GM12878 (cell line): ENCODE data around the gene RBM26. TPM values are rescaled to one million over a fixed set of nuclear protein-coding genes. Genes with fewer than 3 reads are reported as not detected.

ENCODE experiments used
- ATAC-seq: fragments of 200-7000 bp; cut with Tn5 transposase; 3 replicates; pipeline ENCODE4 v1.9.1; 2020; ENCODE audit warnings: mild to moderate bottlenecking, moderate library complexity
- BruUV-seq: library from RNA; stranded (reverse); fragments of 400-500 nt; replicated peaks from 2 replicates; lab custom pipeline; 2021; lab: Mats Ljungman, UMichigan
- CTCF ChIA-PET: fragments of 300-600 bp; sonication (Branson Sonifier 250); formaldehyde crosslinking; extraction: SDS; loops from one replicate; lab custom pipeline; 2021; ENCODE audit warnings: inconsistent platforms; lab: Yijun Ruan, JAX
- POLR2A ChIA-PET: fragments of 350-600 bp; formaldehyde crosslinking; extraction: SDS; loops from one replicate; lab custom pipeline; 2021; ENCODE audit warnings: inconsistent platforms; lab: Charles Lee
- RAD21 ChIA-PET: fragments of 300-600 bp; sonication (Branson Sonifier 250); formaldehyde crosslinking; loops from one replicate; lab custom pipeline; 2023; ENCODE audit warnings: antibody characterized with exemption; ENCODE audit not compliant: unreplicated experiment; lab: Charles Lee
- SMC1A ChIA-PET: fragments of 300-600 bp; sonication (Branson Sonifier 250); formaldehyde crosslinking; loops from one replicate; lab custom pipeline; 2023; ENCODE audit not compliant: unreplicated experiment, uncharacterized antibody; lab: Charles Lee
- DNase-seq: peaks from one replicate; pipeline ENCODE4 v3.0.0-alpha.2; 2011; ENCODE audit warnings: low read depth, low spot score
- FAIRE-seq: peaks from 3 replicates; lab custom pipeline; 2011; peaks lifted over from hg19 to GRCh38; lab: Jason Lieb, UNC
- H2AFZ ChIP-seq: 2 replicates; pipeline ENCODE4 v1.6.0; 2011; ENCODE audit warnings: low read depth, low read length, control low read depth; ENCODE audit not compliant: control insufficient read depth
- H3K27ac ChIP-seq: 2 replicates; pipeline ENCODE4 v1.5.1; 2011; ENCODE audit warnings: control low read depth; ENCODE audit not compliant: control insufficient read depth, insufficient read depth
- H3K27me3 ChIP-seq, 2 experiments: replicated peaks in 1 of 2; 2 replicates each; pipeline versions ENCODE4 v1.6.0 to v1.6.1; 2011; ENCODE audit warnings: low read length in 1 of 2; ENCODE audit not compliant: control insufficient read depth in 2 of 2, insufficient read depth in 2 of 2
- H3K36me3 ChIP-seq, 2 experiments: 2 replicates each; pipeline ENCODE4 v1.5.1; 2011; ENCODE audit warnings: low read length in 1 of 2; ENCODE audit not compliant: control insufficient read depth in 2 of 2, insufficient read depth in 2 of 2
- H3K4me1 ChIP-seq: 2 replicates; pipeline ENCODE4 v1.6.1; 2011; ENCODE audit warnings: mild to moderate bottlenecking, low read length, moderate library complexity, mixed read lengths; ENCODE audit not compliant: control insufficient read depth, insufficient read depth
- H3K4me2 ChIP-seq: 2 replicates; pipeline ENCODE4 v1.6.0; 2011; ENCODE audit warnings: control low read depth; ENCODE audit not compliant: control insufficient read depth, insufficient read depth
- H3K4me3 ChIP-seq: fragments of 200-600 bp; sonication (generic); 2 replicates; pipeline ENCODE4 v1.5.1; 2016
- H3K79me2 ChIP-seq: 2 replicates; pipeline ENCODE4 v1.6.0; 2011; ENCODE audit warnings: low read length; ENCODE audit not compliant: control insufficient read depth, insufficient read depth
- H3K9ac ChIP-seq: 2 replicates; pipeline ENCODE4 v1.8.0; 2011; ENCODE audit warnings: low read length, control low read depth, mixed read lengths; ENCODE audit not compliant: control insufficient read depth, insufficient read depth
- H3K9me3 ChIP-seq: replicated peaks from 3 replicates; pipeline ENCODE4 v1.5.1; 2011; ENCODE audit warnings: mild to moderate bottlenecking, low read length; ENCODE audit not compliant: control insufficient read depth, insufficient read depth
- H4K20me1 ChIP-seq: 2 replicates; pipeline ENCODE4 v1.6.0; 2011; ENCODE audit not compliant: control insufficient read depth, insufficient read depth
- BRCA1 ChIP-seq: IDR thresholded peaks from 2 replicates; pipeline ENCODE4 v1.6.1; 2011; ENCODE audit warnings: low read depth, low read length, improper control_type of control experiment
- JUNB ChIP-seq: IDR thresholded peaks from 2 replicates; pipeline ENCODE4 v1.6.1; 2016; ENCODE audit warnings: antibody characterized with exemption, mild to moderate bottlenecking
- MTA2 ChIP-seq: fragments of 450-650 bp; IDR thresholded peaks from 2 replicates; pipeline ENCODE4 v1.6.1; 2016; ENCODE audit warnings: low read depth, mild to moderate bottlenecking, moderate library complexity
- NFXL1 ChIP-seq: fragments of 450-650 bp; IDR thresholded peaks from 2 replicates; pipeline ENCODE4 v1.6.1; 2017; ENCODE audit warnings: antibody characterized with exemption, mild to moderate bottlenecking, borderline replicate concordance
- NFYA ChIP-seq: IDR thresholded peaks from 2 replicates; pipeline ENCODE4 v1.6.1; 2011; ENCODE audit warnings: low read depth, mild to moderate bottlenecking, low read length, improper control_type of control experiment, borderline replicate concordance
- POLR2AphosphoS5 ChIP-seq: IDR thresholded peaks from 2 replicates; pipeline ENCODE4 v1.6.1; 2011; ENCODE audit warnings: mild to moderate bottlenecking, low read length, inconsistent platforms
- SREBF1 ChIP-seq: IDR thresholded peaks from 2 replicates; pipeline ENCODE4 v1.6.1; 2012; ENCODE audit warnings: mild to moderate bottlenecking, low read length
- ZBED1 ChIP-seq: IDR thresholded peaks from 2 replicates; pipeline ENCODE4 v1.6.1; 2016; ENCODE audit warnings: borderline replicate concordance
- WGBS: methylation state at CpG from one replicate; pipeline ENCODE4 v1.1.6; 2016; ENCODE audit warnings: low lambda C conversion rate; ENCODE audit not compliant: insufficient replicate concordance, insufficient coverage; ENCODE audit errors: missing lambda C conversion rate; 5-methylcytosine and 5-hydroxymethylcytosine counted together
- in situ Hi-C: fragments of 300-500 bp; cut with MboI; formaldehyde crosslinking; loops from 9 replicates; pipeline ENCODE4 v1.14.3; 2018; ENCODE audit warnings: mixed read lengths
- intact Hi-C: fragments of 100-400 bp; cut with micrococcal nuclease; formaldehyde crosslinking; loops from one replicate; pipeline ENCODE4 v1.14.2; 2022; ENCODE audit not compliant: unreplicated experiment
- polyA plus RNA-seq, 11 experiments: library from polyadenylated mRNA; depleted of rRNA in 4 of 11; unstranded in 6 of 11; stranded (reverse) in 5 of 11; fragments of >200 nt; fragmentation: Nextera tagmentation in 4 of 11; fragmentation: Illumina TruSeq in 1 of 11; extraction: Ambion mirVana in 4 of 11; extraction: Trizol in 1 of 11; gene quantifications; 1 replicate in 1 of 11; 2 replicates in 10 of 11; pipeline versions ENCODE4 v1.2.1 to v1.2.3, GENCODE V29; 2011 to 2016; ENCODE audit warnings: inconsistent platforms in 2 of 11, missing spikeins in 2 of 11, low read depth in 1 of 11
- total RNA-seq, 4 experiments: library from RNA; depleted of rRNA in 3 of 4; stranded (reverse); fragments of >200 nt in 3 of 4; fragmentation: Illumina TruSeq in 1 of 4; extraction: Trizol in 1 of 4; gene quantifications; 2 replicates each; pipeline versions ENCODE4 v1.2.1 to v1.2.3, GENCODE V29; 2013 to 2021
- TF ChIP-seq, protein P1 (sequence below): fragments of 450-650 bp; IDR thresholded peaks from 2 replicates; pipeline ENCODE4 v1.6.1; 2017; ENCODE audit warnings: borderline replicate concordance
- TF ChIP-seq, protein P2 (sequence below): fragments of 450-650 bp; IDR thresholded peaks from 2 replicates; pipeline ENCODE4 v1.6.1; 2017; ENCODE audit warnings: mild to moderate bottlenecking, moderate library complexity
- TF ChIP-seq, protein P3 (sequence below): IDR thresholded peaks from 2 replicates; pipeline ENCODE4 v1.6.1; 2012; ENCODE audit warnings: low read depth, low read length, improper control_type of control experiment
- TF ChIP-seq, protein P4 (sequence below): fragments of 450-650 bp; formaldehyde crosslinking; IDR thresholded peaks from 2 replicates; pipeline ENCODE4 v1.5.0; 2022; ENCODE audit warnings: mild to moderate bottlenecking, missing genetic modification characterization

The RBM26 gene
- total and polyA plus RNA-seq, 10 of the 15 experiments (the other 5 are each of a cell fraction or from before 2014, with no cell fraction given): 17.6 to 71.3 (median 38.9) TPM

DNA sequence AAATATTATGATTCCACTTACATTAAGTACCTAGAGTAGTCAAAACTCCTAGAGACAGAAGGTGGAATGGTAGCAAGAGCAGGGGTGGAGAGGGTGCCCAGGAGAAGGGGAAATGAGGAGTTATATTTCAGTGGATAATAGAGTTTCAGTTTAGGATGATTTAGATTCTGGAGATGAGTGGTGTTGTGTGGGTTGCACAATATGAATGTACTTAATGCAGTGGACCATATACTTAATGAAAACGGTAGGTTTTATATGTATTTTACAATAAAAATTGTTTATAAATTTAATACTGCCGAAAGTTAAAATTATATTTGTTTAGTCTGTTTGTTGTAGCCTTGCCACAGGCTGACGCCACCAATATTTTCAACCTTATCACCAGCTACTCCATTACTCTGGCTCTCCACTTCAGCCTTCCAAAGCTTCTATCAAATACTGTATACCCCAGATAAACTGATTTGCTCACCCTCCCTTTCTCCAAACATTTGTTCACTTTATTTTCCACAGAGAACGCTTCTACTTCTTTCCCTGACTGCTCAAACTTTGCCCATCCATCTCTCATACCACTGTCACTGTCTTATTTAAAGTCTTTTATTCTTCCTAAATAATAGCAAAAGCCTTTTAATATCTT lies 1.4 kb upstream of the RBM26 start:
- Histone ChIP-seq H3K36me3 (peaks cover 0 to 4% of the 10 kb centered on the region in 2 experiments; a peak in 2 of 4 replicates), H3K27me3 (no peaks in the 10 kb centered on the region), H3K4me3 (peak overlapping the region; percentile 99), H3K9me3 (no peaks in the 10 kb centered on the region), H3K9ac (peak overlapping the region; percentile 99), H3K4me1 (no peaks in the 10 kb centered on the region), H4K20me1 (no peaks in the 10 kb centered on the region), H3K27ac (peak overlapping the region; percentile 99; the same call in 1 of the 2 replicates), H3K4me2 (peak overlapping the region; percentile 84), H2AFZ (no peak overlapping the region), H3K79me2 (peaks cover 52% of the 10 kb centered on the region)
- in situ Hi-C loops: no loop called here
- WGBS: 63% methylated on average over 4 of the region's 4 CpGs
- ATAC-seq: no peak
- no TSS peak for BruUV-seq
- ChIA-PET SMC1A (interaction anchor here (1.1 to 3.2 kb wide), 2 partner anchors 16 kb away, joined by 3 to 13 read pairs; no protein-coding TSS in a partner anchor), POLR2A (interaction anchor here (0.7 kb wide), 1 partner anchor 869 kb away, joined by 3 read pairs; no protein-coding TSS in a partner anchor), CTCF (interaction anchor here (1.9 to 2.6 kb wide), 2 partner anchors 20 to 133 kb away, joined by 3 to 13 read pairs; no protein-coding TSS in a partner anchor), RAD21 (interaction anchor here (1.6 to 2.0 kb wide), 3 partner anchors 17 to 641 kb away, joined by 3 to 10 read pairs (median 4); no protein-coding TSS in a partner anchor)
- TF ChIP-seq NFXL1: no peak
- TF ChIP-seq, protein P1, sequence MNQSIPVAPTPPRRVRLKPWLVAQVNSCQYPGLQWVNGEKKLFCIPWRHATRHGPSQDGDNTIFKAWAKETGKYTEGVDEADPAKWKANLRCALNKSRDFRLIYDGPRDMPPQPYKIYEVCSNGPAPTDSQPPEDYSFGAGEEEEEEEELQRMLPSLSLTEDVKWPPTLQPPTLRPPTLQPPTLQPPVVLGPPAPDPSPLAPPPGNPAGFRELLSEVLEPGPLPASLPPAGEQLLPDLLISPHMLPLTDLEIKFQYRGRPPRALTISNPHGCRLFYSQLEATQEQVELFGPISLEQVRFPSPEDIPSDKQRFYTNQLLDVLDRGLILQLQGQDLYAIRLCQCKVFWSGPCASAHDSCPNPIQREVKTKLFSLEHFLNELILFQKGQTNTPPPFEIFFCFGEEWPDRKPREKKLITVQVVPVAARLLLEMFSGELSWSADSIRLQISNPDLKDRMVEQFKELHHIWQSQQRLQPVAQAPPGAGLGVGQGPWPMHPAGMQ: no peak
- TF ChIP-seq SREBF1: no peak
- TF ChIP-seq JUNB: no peak
- TF ChIP-seq POLR2AphosphoS5: no peak
- TF ChIP-seq MTA2: no peak
- TF ChIP-seq, protein P2, sequence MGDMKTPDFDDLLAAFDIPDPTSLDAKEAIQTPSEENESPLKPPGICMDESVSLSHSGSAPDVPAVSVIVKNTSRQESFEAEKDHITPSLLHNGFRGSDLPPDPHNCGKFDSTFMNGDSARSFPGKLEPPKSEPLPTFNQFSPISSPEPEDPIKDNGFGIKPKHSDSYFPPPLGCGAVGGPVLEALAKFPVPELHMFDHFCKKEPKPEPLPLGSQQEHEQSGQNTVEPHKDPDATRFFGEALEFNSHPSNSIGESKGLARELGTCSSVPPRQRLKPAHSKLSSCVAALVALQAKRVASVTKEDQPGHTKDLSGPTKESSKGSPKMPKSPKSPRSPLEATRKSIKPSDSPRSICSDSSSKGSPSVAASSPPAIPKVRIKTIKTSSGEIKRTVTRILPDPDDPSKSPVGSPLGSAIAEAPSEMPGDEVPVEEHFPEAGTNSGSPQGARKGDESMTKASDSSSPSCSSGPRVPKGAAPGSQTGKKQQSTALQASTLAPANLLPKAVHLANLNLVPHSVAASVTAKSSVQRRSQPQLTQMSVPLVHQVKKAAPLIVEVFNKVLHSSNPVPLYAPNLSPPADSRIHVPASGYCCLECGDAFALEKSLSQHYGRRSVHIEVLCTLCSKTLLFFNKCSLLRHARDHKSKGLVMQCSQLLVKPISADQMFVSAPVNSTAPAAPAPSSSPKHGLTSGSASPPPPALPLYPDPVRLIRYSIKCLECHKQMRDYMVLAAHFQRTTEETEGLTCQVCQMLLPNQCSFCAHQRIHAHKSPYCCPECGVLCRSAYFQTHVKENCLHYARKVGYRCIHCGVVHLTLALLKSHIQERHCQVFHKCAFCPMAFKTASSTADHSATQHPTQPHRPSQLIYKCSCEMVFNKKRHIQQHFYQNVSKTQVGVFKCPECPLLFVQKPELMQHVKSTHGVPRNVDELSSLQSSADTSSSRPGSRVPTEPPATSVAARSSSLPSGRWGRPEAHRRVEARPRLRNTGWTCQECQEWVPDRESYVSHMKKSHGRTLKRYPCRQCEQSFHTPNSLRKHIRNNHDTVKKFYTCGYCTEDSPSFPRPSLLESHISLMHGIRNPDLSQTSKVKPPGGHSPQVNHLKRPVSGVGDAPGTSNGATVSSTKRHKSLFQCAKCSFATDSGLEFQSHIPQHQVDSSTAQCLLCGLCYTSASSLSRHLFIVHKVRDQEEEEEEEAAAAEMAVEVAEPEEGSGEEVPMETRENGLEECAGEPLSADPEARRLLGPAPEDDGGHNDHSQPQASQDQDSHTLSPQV: no peak
- TF ChIP-seq, protein P3, sequence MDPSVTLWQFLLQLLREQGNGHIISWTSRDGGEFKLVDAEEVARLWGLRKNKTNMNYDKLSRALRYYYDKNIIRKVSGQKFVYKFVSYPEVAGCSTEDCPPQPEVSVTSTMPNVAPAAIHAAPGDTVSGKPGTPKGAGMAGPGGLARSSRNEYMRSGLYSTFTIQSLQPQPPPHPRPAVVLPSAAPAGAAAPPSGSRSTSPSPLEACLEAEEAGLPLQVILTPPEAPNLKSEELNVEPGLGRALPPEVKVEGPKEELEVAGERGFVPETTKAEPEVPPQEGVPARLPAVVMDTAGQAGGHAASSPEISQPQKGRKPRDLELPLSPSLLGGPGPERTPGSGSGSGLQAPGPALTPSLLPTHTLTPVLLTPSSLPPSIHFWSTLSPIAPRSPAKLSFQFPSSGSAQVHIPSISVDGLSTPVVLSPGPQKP: no peak
- no peak for TF ChIP-seq BRCA1
- no peak for TF ChIP-seq ZBED1
- TF ChIP-seq NFYA: no peak
- TF ChIP-seq, protein P4, sequence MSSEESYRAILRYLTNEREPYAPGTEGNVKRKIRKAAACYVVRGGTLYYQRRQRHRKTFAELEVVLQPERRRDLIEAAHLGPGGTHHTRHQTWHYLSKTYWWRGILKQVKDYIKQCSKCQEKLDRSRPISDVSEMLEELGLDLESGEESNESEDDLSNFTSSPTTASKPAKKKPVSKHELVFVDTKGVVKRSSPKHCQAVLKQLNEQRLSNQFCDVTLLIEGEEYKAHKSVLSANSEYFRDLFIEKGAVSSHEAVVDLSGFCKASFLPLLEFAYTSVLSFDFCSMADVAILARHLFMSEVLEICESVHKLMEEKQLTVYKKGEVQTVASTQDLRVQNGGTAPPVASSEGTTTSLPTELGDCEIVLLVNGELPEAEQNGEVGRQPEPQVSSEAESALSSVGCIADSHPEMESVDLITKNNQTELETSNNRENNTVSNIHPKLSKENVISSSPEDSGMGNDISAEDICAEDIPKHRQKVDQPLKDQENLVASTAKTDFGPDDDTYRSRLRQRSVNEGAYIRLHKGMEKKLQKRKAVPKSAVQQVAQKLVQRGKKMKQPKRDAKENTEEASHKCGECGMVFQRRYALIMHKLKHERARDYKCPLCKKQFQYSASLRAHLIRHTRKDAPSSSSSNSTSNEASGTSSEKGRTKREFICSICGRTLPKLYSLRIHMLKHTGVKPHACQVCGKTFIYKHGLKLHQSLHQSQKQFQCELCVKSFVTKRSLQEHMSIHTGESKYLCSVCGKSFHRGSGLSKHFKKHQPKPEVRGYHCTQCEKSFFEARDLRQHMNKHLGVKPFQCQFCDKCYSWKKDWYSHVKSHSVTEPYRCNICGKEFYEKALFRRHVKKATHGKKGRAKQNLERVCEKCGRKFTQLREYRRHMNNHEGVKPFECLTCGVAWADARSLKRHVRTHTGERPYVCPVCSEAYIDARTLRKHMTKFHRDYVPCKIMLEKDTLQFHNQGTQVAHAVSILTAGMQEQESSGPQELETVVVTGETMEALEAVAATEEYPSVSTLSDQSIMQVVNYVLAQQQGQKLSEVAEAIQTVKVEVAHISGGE: no peak
- FAIRE-seq: no peak
- DNase-seq: no peak
- intact Hi-C loops: no loop called here
